Stomach (tissue), 4 donors: ENCODE data around the gene NTF4.

ENCODE experiments used
- EP300 ChIP-seq: sonication (generic); formaldehyde crosslinking; IDR thresholded peaks from one replicate; pipeline ENCODE4 v1.6.1; 2017; ENCODE audit warnings: antibody characterized with exemption
- POLR2A ChIP-seq, 4 donors: fragments of 450-650 bp; IDR thresholded peaks; one replicate each; pipeline ENCODE4 v1.6.1; 2016; ENCODE audit warnings: antibody characterized with exemption in 4 of 4, control low read depth in 2 of 4, mild to moderate bottlenecking in 1 of 4, moderate library complexity in 1 of 4
- POLR2AphosphoS5 ChIP-seq, 3 donors: sonication (generic); formaldehyde crosslinking; IDR thresholded peaks; one replicate each; pipeline ENCODE4 v1.6.1; 2016; ENCODE audit warnings: antibody characterized with exemption in 3 of 3
- TF ChIP-seq, protein P1 (sequence below), 7 experiments: fragments of 450-650 bp in 4 of 7; fragments of 200-600 bp in 3 of 7; sonication (generic) in 3 of 7; IDR thresholded peaks; one replicate each; pipeline ENCODE4 v1.5.1; 2016 to 2019; ENCODE audit warnings: antibody characterized with exemption in 7 of 7, control low read depth in 2 of 7, mild to moderate bottlenecking in 1 of 7

DNA sequence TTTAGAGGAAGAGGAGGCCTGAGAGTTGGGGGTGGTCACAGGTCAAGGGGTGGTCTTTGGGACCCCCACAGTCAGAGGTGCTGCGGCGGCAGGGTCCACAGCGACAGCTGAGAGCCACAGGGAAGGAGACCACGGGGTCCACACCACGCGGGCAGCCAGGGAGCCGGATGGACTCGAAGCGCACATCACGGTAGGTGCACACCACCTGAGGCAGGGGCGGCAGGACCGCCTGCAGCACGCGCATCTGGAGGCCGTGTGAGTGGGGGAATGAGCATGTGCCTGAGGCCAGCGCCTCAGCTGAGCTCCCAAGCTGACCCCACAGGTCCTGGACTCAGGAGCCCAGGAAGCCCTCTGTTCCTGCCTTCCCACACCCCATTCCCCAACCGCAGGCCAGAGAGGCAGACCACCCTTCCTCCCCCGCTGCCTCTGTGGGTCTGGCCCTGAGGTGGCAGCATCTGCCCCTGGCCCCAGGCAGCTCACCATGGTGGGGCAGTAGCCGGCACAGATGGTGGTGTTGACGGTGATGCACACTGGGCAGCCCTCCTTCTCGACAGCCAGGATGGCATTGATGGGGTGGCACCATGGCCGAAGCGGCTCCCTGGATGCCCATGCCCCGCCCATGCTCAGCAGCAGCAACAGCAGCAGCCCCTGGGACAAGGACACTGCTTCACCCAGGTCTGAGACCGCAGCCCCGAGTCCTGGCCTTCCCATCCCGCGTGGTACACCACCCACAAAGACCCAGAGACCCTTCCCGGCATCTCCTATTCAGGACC is 48.4 kb downstream of the NTF4 start:
- TF ChIP-seq, protein P1, sequence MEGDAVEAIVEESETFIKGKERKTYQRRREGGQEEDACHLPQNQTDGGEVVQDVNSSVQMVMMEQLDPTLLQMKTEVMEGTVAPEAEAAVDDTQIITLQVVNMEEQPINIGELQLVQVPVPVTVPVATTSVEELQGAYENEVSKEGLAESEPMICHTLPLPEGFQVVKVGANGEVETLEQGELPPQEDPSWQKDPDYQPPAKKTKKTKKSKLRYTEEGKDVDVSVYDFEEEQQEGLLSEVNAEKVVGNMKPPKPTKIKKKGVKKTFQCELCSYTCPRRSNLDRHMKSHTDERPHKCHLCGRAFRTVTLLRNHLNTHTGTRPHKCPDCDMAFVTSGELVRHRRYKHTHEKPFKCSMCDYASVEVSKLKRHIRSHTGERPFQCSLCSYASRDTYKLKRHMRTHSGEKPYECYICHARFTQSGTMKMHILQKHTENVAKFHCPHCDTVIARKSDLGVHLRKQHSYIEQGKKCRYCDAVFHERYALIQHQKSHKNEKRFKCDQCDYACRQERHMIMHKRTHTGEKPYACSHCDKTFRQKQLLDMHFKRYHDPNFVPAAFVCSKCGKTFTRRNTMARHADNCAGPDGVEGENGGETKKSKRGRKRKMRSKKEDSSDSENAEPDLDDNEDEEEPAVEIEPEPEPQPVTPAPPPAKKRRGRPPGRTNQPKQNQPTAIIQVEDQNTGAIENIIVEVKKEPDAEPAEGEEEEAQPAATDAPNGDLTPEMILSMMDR (IDR thresholded peaks at IDR 0.05) = no peak
- TF ChIP-seq POLR2A (IDR thresholded peaks at IDR 0.05) (no peak), POLR2AphosphoS5 (IDR thresholded peaks at IDR 0.05) (no peak), EP300 (no peak)
